ENCODE data around the gene FKBP15. TPM values are rescaled to one million over a fixed set of nuclear protein-coding genes. Genes with fewer than 3 reads are reported as not detected.

Gene FKBP15
- total and polyA plus RNA-seq, 2 of the 13 experiments (the other 11 are each of a cell fraction or from before 2014, with no cell fraction given): 12.3 to 18.6 TPM

GRCh38 chr9:113173341-113173740 lies 47.7 kb downstream of the FKBP15 start (continued):
- no peak for TF ChIP-seq CEBPZ (IDR thresholded peaks at IDR 0.05; ENCODE audit: low read length)
- TF ChIP-seq HNRNPL (IDR thresholded peaks at IDR 0.05; ENCODE audit: low read depth, low read length): no peak
- TF ChIP-seq ZFX (CRISPR knock-in tag; IDR thresholded peaks at IDR 0.05; ENCODE audit: low read depth): no peak
- TF ChIP-seq LCORL (IDR thresholded peaks at IDR 0.05): no peak
- TF ChIP-seq LCORL (CRISPR knock-in tag; IDR thresholded peaks at IDR 0.05): no peak
- TF ChIP-seq ATAD3A (CRISPR knock-in tag; IDR thresholded peaks at IDR 0.05): no peak

GRCh38 chr9:113168809-113169208 lies 52.3 kb downstream of the FKBP15 start:
- Histone ChIP-seq H4K20me1 (ENCODE audit: insufficient read depth, low read length) (no peaks in the 10 kb centered on the region), H3K4me2 (ENCODE audit: low read depth, low read length) (no peak overlapping the region), H3K9me3 (ENCODE audit: low read length) (no peaks in the 10 kb centered on the region), H3K36me3 (replicated peaks in 1 of 2; ENCODE audit: control insufficient read depth in 1 of 2, insufficient read depth in 2 of 2, low read length in 2 of 2) (peaks cover 33 to 77% of the 10 kb centered on the region in 2 experiments), H3K4me1 (ENCODE audit: insufficient read depth, low read length) (no peaks in the 10 kb centered on the region), H3K79me2 (ENCODE audit: insufficient read depth, low read length) (no peaks in the 10 kb centered on the region), H3K4me3 (replicated peaks in 1 of 3; ENCODE audit: insufficient read depth in 1 of 3, low read depth in 2 of 3, low read length in 3 of 3) (no peak overlapping the region), H3K9ac (ENCODE audit: insufficient read depth, low read depth, low read length) (no peak overlapping the region), H2AFZ (ENCODE audit: low read length) (no peak overlapping the region), H3K27me3 (ENCODE audit: control insufficient read depth in 1 of 2, insufficient read depth in 2 of 2, low read length in 2 of 2) (no peaks in the 10 kb centered on the region), H3K27ac (ENCODE audit: extremely low read length, insufficient read depth, low read length) (no peak overlapping the region)
- ChIA-PET CTCF (ENCODE audit: low intra/inter-chr PET ratio, low total read pairs) (no interaction called here), POLR2A (no interaction called here)
- in situ Hi-C loops (cut with HindIII; ENCODE audit: extremely low pct_ligation_motif_present, low pct_unique_long_range_greater_than_20kb): no loop called here
- DNase-seq (ENCODE audit: low spot score) (no peak), FAIRE-seq (no peak), ATAC-seq (no peak)
- intact Hi-C loops (cut with micrococcal nuclease; ENCODE audit: unreplicated experiment): no loop called here
- no peak for TF ChIP-seq ZNF264 (CRISPR knock-in tag; IDR thresholded peaks at IDR 0.05)
- TF ChIP-seq PLRG1 (conservative IDR thresholded peaks at IDR 0.05): no peak
- WGBS (ENCODE audit: low lambda C conversion rate): 88% methylated on average over 5 of the region's 5 CpGs
- no TSS peak for BruUV-seq (replicated peaks)

All from HepG2 (cell line).